SK-N-SH (cell line): Measurements from ENCODE around the gene TRPM3. TPM values are rescaled to one million over a fixed set of nuclear protein-coding genes. Genes with fewer than 3 reads are reported as not detected.

ENCODE experiments used
- CTCF ChIA-PET: fragments of 300-600, 350-600 bp; formaldehyde crosslinking; extraction: SDS; loops from one replicate; lab custom pipeline; 2021; lab: Yijun Ruan, JAX
- POLR2A ChIA-PET: fragments of 350-600 bp; sonication (Branson Sonifier 250); formaldehyde crosslinking; extraction: SDS; loops from one replicate; lab custom pipeline; 2020; ENCODE audit warnings: antibody characterized with exemption, inconsistent platforms; lab: Yijun Ruan, JAX
- DNase-seq: peaks from one replicate; pipeline ENCODE4 v3.0.0; 2012
- H2AFZ ChIP-seq: fragments of 200-600 bp; sonication (generic); 2 replicates; pipeline ENCODE4 v1.8.1; 2016; ENCODE audit warnings: antibody characterized with exemption, mild to moderate bottlenecking, low read depth
- H3F3A ChIP-seq: fragments of 200-600 bp; sonication (generic); replicated peaks from 2 replicates; pipeline ENCODE3; 2016; ENCODE audit warnings: antibody characterized with exemption, mild to moderate bottlenecking; ENCODE audit not compliant: insufficient read depth
- H3K27ac ChIP-seq, 2 experiments: fragments of 200-500 bp in 1 of 2; fragments of 200-600 bp in 1 of 2; sonication (Bioruptor generic) in 1 of 2; sonication (generic), shearing (Covaris generic) in 1 of 2; 2 replicates each; pipeline versions ENCODE4 v1.5.1 to v1.6.1; 2014 to 2016; ENCODE audit warnings: low read depth in 2 of 2, inconsistent platforms in 1 of 2, low read length in 1 of 2, mild to moderate bottlenecking in 1 of 2, mixed read lengths in 1 of 2
- H3K27me3 ChIP-seq: fragments of 200-600 bp; sonication (generic), shearing (Covaris generic); 2 replicates; pipeline ENCODE4 v1.6.1; 2016; ENCODE audit warnings: mixed run types; ENCODE audit not compliant: insufficient read depth
- H3K36me3 ChIP-seq, 2 experiments: fragments of 200-500 bp in 1 of 2; fragments of 200-600 bp in 1 of 2; sonication (Bioruptor generic) in 1 of 2; sonication (generic) in 1 of 2; replicated peaks in 1 of 2; 2 replicates each; pipeline versions ENCODE3 to v1.5.1; 2014 to 2016; ENCODE audit warnings: low read length in 1 of 2, mild to moderate bottlenecking in 1 of 2; ENCODE audit not compliant: insufficient read depth in 2 of 2, control insufficient read depth in 1 of 2
- H3K4me1 ChIP-seq, 2 experiments: fragments of 200-500 bp in 1 of 2; fragments of 200-600 bp in 1 of 2; sonication (Bioruptor generic) in 1 of 2; sonication (generic), shearing (Covaris generic) in 1 of 2; 2 replicates each; pipeline versions ENCODE4 v1.5.1 to v1.6.1; 2014 to 2016; ENCODE audit warnings: low read depth in 1 of 2, low read length in 1 of 2, mixed run types in 1 of 2; ENCODE audit not compliant: insufficient read depth in 2 of 2, control insufficient read depth in 1 of 2
- H3K4me2 ChIP-seq: fragments of 200-600 bp; sonication (generic), shearing (Covaris generic); 2 replicates; pipeline ENCODE4 v1.6.1; 2017; ENCODE audit warnings: mixed run types
- H3K4me3 ChIP-seq, 2 experiments: fragments of 200-500 bp in 1 of 2; fragments of 200-600 bp in 1 of 2; sonication (Bioruptor generic) in 1 of 2; sonication (generic), shearing (Covaris generic) in 1 of 2; 2 replicates each; pipeline versions ENCODE4 v1.5.1 to v1.8.1; 2014 to 2016; ENCODE audit warnings: low read depth in 2 of 2, inconsistent platforms in 1 of 2, low read length in 1 of 2, mild to moderate bottlenecking in 1 of 2, mixed read lengths in 1 of 2, moderate library complexity in 1 of 2
- H3K79me2 ChIP-seq: fragments of 200-600 bp; sonication (generic); 2 replicates; pipeline ENCODE4 v1.8.1; 2017; ENCODE audit warnings: mild to moderate bottlenecking; ENCODE audit not compliant: insufficient read depth
- H3K9ac ChIP-seq: fragments of 200-600 bp; sonication (generic); 2 replicates; pipeline ENCODE4 v1.6.1; 2017; ENCODE audit warnings: mixed run types
- H3K9me2 ChIP-seq: fragments of 200-600 bp; sonication (generic); 2 replicates; pipeline ENCODE4 v1.6.1; 2017; ENCODE audit warnings: mixed run types
- H3K9me3 ChIP-seq: fragments of 200-600 bp; sonication (generic); 2 replicates; pipeline ENCODE4 v1.6.1; 2017; ENCODE audit warnings: mixed run types, mild to moderate bottlenecking, moderate library complexity
- H4K20me1 ChIP-seq: fragments of 200-600 bp; sonication (generic); 2 replicates; pipeline ENCODE4 v1.6.1; 2017; ENCODE audit warnings: mild to moderate bottlenecking, mixed run types; ENCODE audit not compliant: insufficient read depth
- CHD2 ChIP-seq: fragments of 150-350 bp; IDR thresholded peaks from 2 replicates; pipeline ENCODE4 v1.6.1; 2018; ENCODE audit warnings: low read length; ENCODE audit not compliant: partially characterized antibody
- EP300 ChIP-seq, 2 experiments: IDR thresholded peaks; 2 replicates each; pipeline versions ENCODE4 v1.4.0 to v1.6.1; 2012; ENCODE audit warnings: borderline replicate concordance in 1 of 2, low read depth in 1 of 2, low read length in 1 of 2
- EZH2phosphoT487 ChIP-seq: fragments of 200-600 bp; sonication (generic); IDR thresholded peaks from 2 replicates; pipeline ENCODE4 v1.6.1; 2017; ENCODE audit warnings: low read depth, mixed run types, mild to moderate bottlenecking, antibody characterized with exemption, moderate library complexity, borderline replicate concordance
- FOSL2 ChIP-seq: IDR thresholded peaks from 2 replicates; pipeline ENCODE4 v1.4.0; 2012; ENCODE audit warnings: low read depth, mild to moderate bottlenecking, moderate library complexity, borderline replicate concordance
- FOXM1 ChIP-seq: IDR thresholded peaks from 2 replicates; pipeline ENCODE4 v1.4.0; 2012; ENCODE audit warnings: low read depth, mild to moderate bottlenecking
- GABPA ChIP-seq: IDR thresholded peaks from 2 replicates; pipeline ENCODE4 v1.4.0; 2012; ENCODE audit warnings: low read depth, mild to moderate bottlenecking
- NFIC ChIP-seq: IDR thresholded peaks from 2 replicates; pipeline ENCODE4 v1.4.0; 2012; ENCODE audit warnings: borderline replicate concordance
- RAD21 ChIP-seq: IDR thresholded peaks from 2 replicates; pipeline ENCODE4 v1.6.1; 2012; ENCODE audit warnings: mild to moderate bottlenecking, low read length
- TAF1 ChIP-seq: IDR thresholded peaks from 2 replicates; pipeline ENCODE4 v1.6.1; 2012; ENCODE audit warnings: low read depth, mild to moderate bottlenecking, low read length, moderate library complexity, borderline replicate concordance
- TEAD4 ChIP-seq: IDR thresholded peaks from 2 replicates; pipeline ENCODE4 v1.4.0; 2012; ENCODE audit warnings: mild to moderate bottlenecking, borderline replicate concordance; ENCODE audit not compliant: insufficient read depth
- YY1 ChIP-seq: IDR thresholded peaks from 2 replicates; pipeline ENCODE4 v1.4.0; 2012; ENCODE audit warnings: low read depth, mild to moderate bottlenecking
- WGBS: methylation state at CpG from one replicate; pipeline ENCODE4 v1.1.6; 2017; ENCODE audit warnings: low lambda C conversion rate; 5-methylcytosine and 5-hydroxymethylcytosine counted together
- polyA plus RNA-seq, 3 experiments: library from polyadenylated mRNA; depleted of rRNA; stranded (reverse); fragments of >200 nt; gene quantifications; 2 replicates each; pipeline ENCODE4 v1.2.3, GENCODE V29; 2012
- TF ChIP-seq, protein P1 (sequence below): fragments of 150-350 bp; IDR thresholded peaks from 2 replicates; pipeline ENCODE4 v1.6.1; 2016; ENCODE audit warnings: mild to moderate bottlenecking, low read depth, low read length
- TF ChIP-seq, protein P2 (sequence below): IDR thresholded peaks from 2 replicates; pipeline ENCODE4 v1.4.0; 2012; ENCODE audit warnings: low read depth, borderline replicate concordance

Gene TRPM3
- polyA plus RNA-seq, 1 of the 3 experiments (the other 2 are of a cell fraction): not detected

DNA sequence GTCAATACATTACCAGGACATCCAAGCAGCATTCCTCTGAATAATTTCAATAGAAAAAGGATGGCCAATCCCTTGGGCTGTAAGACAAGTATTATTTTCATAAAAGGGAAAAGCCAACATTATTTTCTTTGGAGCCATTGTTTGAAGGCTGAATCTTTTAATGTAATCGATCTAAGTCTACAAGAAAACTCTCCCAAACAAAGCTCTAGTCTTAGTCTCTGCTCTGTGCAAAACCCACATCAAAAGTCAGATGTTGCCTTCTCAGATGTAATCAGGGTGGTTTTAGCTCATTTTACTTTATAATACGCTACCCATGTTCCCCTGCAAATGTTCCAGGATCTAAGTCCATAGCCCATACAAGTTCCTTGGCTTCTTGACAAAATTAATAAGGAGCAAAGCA is 325.6 kb downstream of the TRPM3 start:
- 0% methylated on average over 2 of the region's 2 CpGs for WGBS
- ChIA-PET POLR2A (no interaction called here), CTCF (no interaction called here)

DNA sequence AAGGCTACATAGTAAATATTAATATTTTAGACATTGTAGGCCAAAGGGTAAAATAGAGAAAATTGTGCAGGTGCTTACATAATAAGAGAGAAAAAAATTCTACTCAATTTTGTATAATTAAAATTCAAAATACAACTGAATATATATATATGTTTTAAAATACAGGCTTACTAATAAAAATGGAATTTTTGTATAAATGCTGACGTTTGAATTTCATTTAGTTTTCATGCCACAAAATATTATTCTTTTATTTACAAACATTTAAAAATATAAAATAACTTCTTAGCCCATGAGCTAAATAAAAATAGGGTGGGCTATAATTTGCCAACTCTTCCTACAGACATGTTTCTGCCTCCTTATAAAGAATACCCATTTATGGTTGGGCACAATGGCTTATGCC is 328.6 kb downstream of the TRPM3 start:
- Histone ChIP-seq H4K20me1 (no peaks in the 10 kb centered on the region), H3K27ac (no peak overlapping the region), H3K4me3 (no peak overlapping the region), H3K27me3 (no peaks in the 10 kb centered on the region; the same call in 1 of the 2 replicates), H2AFZ (no peak overlapping the region), H3K9me3 (no peaks in the 10 kb centered on the region), H3K79me2 (no peaks in the 10 kb centered on the region), H3F3A (no peaks in the 10 kb centered on the region), H3K36me3 (no peaks in the 10 kb centered on the region), H3K9ac (no peak overlapping the region), H3K4me1 (no peaks in the 10 kb centered on the region), H3K4me2 (no peak overlapping the region), H3K9me2 (no peaks in the 10 kb centered on the region)
- POLR2A ChIA-PET: no interaction called here
- 4% methylated on average over 1 of the region's 1 CpG for WGBS
- DNase-seq: no peak
- TF ChIP-seq CHD2 (no peak), TEAD4 (no peak), RAD21 (no peak), EP300 (IDR thresholded peaks at IDR 0.05; ENCODE audit: borderline replicate concordance in 1 of 2, low read depth in 1 of 2, low read length in 1 of 2) (no peak), TAF1 (no peak), FOXM1 (no peak), FOSL2 (no peak), GABPA (no peak), YY1 (no peak), EZH2phosphoT487 (no peak), NFIC (no peak)
- TF ChIP-seq, protein P1, sequence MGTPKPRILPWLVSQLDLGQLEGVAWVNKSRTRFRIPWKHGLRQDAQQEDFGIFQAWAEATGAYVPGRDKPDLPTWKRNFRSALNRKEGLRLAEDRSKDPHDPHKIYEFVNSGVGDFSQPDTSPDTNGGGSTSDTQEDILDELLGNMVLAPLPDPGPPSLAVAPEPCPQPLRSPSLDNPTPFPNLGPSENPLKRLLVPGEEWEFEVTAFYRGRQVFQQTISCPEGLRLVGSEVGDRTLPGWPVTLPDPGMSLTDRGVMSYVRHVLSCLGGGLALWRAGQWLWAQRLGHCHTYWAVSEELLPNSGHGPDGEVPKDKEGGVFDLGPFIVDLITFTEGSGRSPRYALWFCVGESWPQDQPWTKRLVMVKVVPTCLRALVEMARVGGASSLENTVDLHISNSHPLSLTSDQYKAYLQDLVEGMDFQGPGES: no peak
- TF ChIP-seq, protein P2, sequence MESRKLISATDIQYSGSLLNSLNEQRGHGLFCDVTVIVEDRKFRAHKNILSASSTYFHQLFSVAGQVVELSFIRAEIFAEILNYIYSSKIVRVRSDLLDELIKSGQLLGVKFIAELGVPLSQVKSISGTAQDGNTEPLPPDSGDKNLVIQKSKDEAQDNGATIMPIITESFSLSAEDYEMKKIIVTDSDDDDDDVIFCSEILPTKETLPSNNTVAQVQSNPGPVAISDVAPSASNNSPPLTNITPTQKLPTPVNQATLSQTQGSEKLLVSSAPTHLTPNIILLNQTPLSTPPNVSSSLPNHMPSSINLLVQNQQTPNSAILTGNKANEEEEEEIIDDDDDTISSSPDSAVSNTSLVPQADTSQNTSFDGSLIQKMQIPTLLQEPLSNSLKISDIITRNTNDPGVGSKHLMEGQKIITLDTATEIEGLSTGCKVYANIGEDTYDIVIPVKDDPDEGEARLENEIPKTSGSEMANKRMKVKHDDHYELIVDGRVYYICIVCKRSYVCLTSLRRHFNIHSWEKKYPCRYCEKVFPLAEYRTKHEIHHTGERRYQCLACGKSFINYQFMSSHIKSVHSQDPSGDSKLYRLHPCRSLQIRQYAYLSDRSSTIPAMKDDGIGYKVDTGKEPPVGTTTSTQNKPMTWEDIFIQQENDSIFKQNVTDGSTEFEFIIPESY: no peak
- CTCF ChIA-PET: interaction anchor here (1.2 kb wide), 1 partner anchor 9 kb away, joined by 4 read pairs; no protein-coding TSS in a partner anchor

More for the DNA sequence above, 325.6 kb downstream of the TRPM3 start:
- no peaks in the 10 kb centered on the region for H3K79me2 ChIP-seq
- no peak overlapping the region for H2AFZ ChIP-seq
- H3F3A ChIP-seq: no peaks in the 10 kb centered on the region
- H3K4me2 ChIP-seq: no peak overlapping the region
- no peak for TF ChIP-seq TEAD4
- no peaks in the 10 kb centered on the region for H3K9me2 ChIP-seq
- no peak overlapping the region for H3K4me3 ChIP-seq
- H3K27ac ChIP-seq: no peak overlapping the region
- H3K36me3 ChIP-seq: no peaks in the 10 kb centered on the region
- H3K9me3 ChIP-seq: no peaks in the 10 kb centered on the region
- DNase-seq: no peak
- no peak overlapping the region for H3K9ac ChIP-seq
- H3K27me3 ChIP-seq: no peaks in the 10 kb centered on the region; the same call in 1 of the 2 replicates
- H3K4me1 ChIP-seq: no peaks in the 10 kb centered on the region
- no peaks in the 10 kb centered on the region for H4K20me1 ChIP-seq
